GM18870 (cell line): Measurements from ENCODE around the gene MCM5.
"Not testable (repeated sequence)": the region's sequence is repeated elsewhere in the genome, so short reads cannot be mapped to it uniquely, and the experiment has no call there.

Experiments
- ATAC-seq: cut with Tn5 transposase; IDR thresholded peaks from one replicate; pipeline ENCODE4 v1.9.1; 2021; ENCODE audit warnings: moderate library complexity; ENCODE audit not compliant: unreplicated experiment

Gene MCM5

DNA sequence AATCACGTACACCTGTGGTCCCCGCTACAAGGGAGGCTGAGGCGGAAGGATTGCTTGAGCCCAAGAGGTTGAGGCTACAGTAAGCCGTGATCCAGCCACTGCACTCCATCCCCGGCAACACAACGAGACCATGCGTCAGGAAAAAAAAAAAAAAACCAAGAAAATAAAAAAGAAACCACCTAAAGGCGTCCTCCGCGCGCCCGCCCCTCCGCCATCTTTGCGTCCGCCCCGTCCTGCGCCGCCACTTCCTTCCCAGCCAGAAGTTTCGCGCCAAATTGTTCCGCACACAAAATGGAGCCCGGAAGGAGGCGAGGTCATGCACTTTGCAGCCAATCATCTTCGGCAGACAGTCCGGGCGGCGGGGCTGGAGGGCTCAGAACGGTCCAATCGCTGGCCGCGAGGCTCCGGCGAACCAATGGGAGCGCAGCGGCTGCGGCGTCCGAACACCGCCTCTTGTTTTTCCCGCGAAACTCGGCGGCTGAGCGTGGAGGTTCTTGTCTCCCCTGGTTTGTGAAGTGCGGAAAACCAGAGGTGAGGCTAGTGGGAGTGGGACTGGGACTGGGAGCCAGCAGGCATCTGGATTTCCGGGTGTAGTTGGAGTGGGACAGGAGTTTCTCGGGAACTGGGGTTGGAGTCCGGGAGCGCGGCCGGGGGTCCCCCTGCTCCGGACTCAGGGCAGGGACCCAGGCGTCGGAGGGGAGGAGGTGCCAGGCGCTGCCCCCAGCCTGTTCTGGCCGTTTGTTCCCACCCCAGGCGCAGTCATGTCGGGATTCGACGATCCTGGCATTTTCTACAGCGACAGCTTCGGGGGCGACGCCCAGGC lies at the start of gene MCM5:
Gene MCM5 (plus strand): TSS at position 463 of the 823 bp plus-strand sequence. CDS start 299 bp downstream, at position 762.
- peak; percentile 88 for ATAC-seq

DNA sequence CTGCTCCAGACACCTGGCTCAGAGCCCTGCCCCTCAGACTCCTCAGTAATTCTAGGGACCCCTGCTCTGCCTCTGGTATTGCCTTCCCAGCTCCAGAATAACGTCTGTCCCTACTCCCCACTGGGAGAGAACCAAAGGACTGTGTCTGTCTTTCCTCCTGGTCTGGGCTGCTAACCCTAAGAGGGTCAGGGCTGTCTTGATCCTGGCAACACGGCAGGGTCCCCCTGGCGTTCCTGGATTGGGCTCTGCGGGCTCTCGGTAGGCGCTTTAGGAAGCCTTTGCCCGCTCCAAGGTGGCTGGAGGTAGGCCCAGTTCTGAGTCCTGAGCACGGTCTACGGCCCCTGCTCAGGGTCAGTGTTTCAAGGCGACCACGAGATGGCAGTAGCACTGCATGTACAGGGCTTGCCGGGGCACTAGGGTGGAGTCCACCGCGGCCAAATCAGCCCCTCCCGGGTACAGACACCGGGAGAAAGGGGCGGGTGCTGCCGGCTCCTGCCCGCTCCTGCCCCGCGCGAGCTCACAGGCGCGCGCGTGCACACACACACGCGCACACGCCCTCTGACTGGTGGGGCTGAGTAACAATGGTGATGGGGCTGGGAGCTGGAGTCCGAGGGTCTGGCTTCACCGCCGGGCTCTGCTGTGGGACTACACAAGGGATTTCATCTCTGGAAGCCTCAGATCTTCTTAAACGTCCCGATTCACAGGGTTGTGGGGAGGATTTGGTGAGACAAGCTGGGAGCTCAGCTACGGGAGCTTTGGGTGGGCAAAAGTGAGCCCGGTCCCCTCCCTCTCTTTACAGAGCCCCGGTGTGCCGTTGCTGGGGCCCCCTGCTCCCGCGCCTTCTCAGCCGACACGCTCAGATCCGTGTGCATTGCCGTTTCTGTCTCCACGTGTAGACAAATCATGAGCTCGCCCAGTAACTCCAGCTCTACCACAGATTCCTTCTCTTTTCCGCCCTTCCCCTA lies 49.1 kb upstream of the MCM5 start:
- no peak for ATAC-seq

DNA sequence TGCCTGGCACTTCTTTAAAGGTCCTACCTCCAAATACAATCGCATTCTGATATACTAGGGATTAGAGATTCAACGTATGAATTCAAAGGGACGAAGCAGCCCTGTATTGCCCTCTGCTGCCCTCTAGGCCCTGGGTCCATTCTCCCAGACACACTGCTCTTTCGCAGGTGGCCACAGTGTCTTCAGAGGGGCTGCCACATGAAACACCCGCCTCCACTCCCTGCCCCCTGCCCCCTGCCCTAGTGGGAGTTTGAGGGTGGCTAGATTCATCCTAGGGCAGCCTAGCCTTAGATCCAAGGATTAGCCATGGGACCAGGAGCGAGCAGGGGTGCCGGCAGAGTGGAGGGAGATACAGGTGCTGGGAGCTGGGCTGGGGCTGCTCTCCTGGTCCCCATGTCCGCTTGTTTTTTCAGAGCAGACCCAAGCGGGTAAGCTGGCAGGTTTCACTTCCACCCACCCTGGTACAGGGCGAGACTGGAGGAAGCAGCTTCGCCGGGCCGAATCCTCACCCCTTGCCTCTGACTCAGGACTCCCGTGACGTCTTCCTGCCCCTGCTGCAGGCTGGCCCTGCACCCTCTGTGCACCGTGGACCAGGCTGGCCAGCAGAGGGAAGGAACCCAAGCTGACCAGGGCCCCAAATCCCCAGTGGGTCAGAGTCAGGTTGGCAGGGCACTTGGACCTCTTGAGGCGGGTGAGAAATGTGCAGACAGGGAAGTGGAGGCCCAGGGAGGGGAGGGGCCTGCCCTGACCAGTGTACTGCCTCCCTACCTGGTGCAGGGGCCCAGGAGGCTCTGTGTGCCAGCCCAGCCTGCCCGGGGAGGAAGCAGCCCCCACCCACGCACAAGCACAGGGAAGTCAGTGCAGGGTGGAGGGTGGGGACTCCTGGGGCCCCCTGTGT lies 47.5 kb upstream of the MCM5 start:
- ATAC-seq, result no peak

DNA sequence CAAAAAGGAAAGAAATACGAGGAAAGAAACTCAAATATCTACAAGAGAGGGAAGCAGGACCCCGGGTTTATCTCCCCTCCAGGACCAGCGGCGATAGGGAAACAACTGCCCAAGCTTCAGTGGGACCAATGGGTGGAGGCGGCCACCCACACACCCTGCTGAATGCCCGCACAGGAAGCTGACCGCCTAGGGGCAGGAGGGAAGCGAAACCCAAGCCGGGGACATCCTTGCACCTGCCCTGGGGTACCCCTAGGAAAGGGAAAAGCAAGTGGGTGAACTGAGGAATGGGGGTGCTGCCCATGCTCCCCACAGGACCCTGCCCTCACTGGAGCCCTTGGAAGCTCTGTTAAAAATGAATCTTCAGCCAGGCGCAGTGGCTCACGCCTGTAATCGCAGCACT lies 46.6 kb upstream of the MCM5 start:
- no peak for ATAC-seq

DNA sequence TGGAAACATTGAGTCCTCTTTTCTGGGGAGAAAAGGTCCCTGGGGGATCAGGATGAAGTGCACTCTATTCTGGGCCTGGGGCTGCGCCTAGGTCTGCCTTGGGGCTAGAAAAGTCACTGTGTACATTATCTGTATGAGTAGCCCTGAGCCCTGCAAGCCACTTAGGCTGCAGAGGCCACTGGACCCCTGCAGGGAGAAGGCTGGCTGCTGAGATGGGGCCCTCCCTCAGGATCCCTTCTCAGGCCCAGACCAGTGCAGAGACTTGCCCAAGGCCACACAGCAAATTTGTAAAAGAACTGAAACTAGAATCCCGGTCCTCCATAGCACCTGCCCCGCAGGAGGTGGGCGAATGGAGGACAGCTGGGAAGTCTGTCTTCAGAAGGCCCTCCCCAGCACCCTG lies 45.9 kb upstream of the MCM5 start:
- no peak for ATAC-seq

DNA sequence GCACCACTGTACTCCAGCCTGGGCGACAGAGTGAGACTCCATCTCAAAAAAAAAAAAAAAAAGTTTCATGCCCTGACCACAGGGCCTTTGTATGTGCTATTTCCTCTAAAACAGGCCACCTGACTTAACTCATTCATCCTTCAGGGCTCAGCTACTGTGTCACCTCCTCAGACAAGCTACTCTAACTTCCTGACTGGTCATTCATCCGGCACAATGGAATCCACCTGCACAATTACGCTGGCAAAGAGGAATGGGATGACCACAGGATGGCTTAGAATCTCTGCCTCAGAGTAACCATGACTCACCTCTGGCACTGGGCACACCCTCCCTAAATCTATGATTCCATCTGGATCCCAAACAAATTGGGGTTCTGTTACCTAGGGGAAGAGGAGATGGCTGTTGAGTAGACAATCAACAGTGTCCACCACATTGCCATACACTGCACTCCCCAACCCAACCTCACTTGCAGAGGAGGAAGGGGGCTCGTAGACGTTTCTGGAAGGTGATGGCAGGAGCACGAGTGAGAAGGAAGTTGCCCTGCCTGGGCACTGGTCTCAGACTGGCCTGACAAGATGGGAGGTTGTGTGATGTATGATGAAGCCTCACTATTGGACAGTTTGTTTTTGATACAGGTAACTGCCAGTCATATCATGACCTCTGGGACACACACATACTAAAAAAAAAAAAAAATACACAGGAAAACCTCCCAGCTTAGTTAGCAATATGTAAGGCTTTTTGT lies 41.9 kb upstream of the MCM5 start:
- ATAC-seq, result no peak

DNA sequence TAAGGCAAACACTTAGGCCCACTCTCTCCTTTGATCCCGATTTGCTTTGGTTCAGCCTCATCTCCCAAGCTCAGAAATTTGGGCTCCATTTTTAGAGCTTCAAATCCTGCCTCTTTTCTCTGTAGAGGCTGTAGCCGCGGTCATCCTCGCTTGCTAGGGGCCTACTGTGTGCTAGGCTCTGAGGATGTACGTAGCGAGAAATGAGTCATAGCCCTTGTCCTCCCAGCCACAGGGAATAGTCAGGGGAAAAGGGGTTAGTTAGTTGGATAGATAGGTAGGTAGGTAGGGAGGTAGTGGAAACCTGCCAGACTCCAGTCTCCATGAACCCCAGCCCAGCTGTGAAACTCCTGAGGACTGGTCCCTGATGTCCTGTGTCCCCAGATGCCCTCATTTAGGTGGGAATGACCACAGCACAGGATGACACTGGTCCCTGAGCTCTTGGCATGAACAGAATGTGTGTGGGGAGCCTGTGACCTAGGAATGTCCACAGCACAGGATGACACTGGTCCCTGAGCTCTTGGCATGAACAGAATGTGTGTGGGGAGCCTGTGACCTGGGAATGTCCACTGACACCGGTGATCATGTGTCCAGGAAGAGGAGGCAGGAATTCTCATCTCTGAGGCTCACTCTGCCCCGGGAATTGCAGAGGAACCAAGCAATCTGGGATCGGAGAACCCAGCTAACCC lies 40.4 kb upstream of the MCM5 start:
- ATAC-seq, result no peak

DNA sequence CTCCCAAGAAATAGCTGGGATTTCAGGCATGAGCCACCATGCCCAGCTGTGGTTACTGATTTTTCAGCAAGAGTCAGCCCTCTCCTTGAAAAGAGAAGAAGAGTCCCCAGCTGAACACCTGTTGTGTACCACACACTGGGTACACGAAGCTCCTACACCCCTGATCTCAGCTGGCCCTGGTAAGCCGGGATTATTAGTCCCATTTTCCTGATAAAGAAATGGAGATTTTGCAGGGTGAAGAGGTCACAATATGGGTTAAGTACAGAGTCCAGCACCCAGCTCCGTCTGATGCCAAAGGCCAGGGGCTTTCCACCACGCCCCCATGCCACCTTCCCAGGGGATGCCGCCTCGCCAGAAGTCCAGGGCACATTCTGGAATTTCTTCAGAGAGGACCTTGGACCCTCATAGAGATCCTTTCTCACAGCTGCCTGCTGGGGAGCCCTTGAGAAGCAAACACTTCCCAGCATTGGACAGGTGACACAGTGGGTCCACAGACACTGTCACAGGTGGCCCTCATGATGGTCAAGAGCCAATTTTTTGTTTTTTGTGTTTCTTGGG lies 38.9 kb upstream of the MCM5 start:
- no peak for ATAC-seq

DNA sequence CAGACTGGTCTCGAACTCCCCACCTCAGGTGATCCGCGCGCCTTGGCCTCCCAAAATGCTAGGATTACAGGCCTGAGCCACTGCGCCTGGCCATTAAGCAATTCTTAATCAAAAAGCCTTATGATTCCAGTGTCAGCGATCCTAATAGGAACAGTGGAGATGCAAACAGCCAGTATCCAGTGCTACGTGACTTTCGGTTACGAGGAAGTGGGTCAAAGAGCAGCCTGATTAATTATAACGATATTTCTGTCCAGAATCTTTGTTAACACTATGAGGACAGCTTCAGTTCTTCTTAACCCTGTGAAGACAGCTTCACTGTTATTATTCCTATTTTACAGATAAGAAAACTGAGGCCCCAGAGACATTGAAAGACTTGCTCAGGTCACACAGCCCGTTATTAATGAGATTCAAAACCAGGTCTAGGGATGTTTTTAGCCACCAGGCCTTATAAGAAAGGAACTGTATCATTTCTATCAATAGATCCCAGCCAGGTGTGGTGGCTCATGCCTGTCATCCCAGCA lies 36.3 kb upstream of the MCM5 start:
- no peak for ATAC-seq

DNA sequence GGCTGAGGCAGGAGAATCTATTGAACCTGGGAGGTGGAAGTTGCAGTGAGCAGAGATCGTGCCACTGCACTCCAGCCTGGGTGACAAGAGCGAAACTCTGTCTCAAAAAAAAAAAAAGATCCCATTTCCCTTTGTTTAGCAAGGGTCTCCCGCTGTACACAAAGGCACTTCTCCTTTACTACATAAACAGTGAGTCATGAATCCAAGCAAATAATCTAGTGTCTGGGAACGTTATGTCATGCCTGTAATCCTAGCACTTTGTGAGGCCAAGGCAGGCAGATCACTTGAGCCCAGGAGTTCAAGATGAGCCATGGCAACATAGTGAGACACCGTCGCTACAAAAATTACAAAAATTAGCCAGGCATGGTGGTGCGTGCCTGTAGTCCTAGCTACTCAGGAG lies 35.7 kb upstream of the MCM5 start:
- not testable (repeated sequence) for ATAC-seq

DNA sequence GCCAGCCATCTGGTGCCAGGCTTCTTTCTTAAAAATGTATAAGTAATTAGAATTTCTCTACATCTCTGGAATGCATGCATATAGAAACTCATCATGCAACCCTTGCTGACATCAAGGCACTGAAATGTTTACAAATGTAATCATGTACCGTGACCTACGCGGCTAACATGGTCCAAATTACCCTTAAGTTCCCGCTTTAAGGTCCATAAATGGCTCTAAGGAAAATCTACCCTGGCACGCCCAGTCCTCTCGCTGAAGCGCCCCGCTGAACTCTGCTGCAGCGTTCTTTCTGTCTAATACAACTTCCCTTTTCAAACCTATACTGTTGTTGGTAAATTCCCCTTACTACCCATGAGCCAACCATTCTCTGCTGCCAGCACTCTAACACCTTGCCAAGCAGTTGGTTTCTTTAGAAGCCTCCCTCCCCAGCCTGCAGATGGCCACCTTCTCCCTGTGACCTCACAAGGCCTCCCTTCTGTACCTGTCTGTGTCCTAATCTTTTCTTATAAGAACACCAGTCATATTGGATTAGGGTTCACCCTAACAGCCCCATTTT lies 32.5 kb upstream of the MCM5 start:
- ATAC-seq, result no peak

DNA sequence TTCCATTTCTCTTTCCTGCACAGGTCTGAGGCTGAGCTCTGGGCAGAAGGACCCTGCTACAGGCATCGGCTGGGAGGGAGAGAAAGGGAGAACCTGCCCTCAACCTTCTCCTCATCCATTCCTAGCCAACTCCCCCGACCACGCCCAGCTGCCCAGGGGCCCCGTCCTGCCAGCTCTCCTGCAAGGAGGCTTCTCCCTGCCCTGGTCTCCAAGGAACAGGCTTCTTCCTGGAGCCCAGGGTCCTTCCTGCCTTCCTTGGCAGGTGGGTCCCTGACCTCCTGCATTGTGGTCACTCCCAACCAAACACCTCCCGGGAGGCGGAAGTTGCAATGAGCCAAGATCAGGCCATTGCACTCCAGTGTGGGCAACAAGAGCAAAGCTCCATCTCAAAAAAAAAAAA lies 31.6 kb upstream of the MCM5 start:
- no peak for ATAC-seq

DNA sequence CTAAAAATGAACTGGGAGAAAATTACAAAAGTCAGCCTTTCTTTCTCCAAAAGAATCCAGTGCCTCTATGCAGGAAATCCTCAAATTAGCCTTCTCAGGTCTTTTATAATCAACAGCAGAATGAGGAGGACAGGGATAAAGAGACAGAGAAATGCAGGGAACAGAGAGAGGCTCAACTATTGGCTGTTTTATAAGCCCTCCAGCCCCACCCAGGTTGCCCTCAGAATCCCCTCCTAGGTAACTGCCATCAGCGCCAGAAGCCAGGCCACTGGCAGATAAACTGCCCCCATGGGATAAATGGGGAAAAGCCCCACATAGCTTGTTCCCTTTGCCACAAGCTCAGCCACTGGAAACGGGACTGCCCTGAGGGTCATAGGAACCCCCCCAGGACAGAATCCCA lies 29.9 kb upstream of the MCM5 start:
- no peak for ATAC-seq

DNA sequence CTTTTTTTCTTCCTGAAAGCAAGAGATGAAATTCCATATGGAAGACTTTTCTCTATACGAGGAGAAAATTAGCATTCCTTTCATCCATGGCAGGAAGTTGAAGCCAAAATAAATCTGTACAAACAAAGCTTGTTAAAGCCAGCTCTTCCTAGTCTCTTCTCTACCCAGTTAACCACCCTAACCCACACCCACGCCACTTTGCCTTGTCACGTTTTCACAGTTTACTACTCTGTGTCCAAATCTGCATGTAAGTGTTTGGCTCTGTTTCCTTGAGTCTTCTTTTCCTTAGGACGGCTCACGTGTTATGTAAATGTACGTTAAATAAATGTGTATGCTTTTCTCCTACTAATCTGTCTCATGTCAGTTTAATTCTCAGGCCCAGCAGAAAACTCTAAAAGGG lies 26.2 kb upstream of the MCM5 start:
- no peak for ATAC-seq

DNA sequence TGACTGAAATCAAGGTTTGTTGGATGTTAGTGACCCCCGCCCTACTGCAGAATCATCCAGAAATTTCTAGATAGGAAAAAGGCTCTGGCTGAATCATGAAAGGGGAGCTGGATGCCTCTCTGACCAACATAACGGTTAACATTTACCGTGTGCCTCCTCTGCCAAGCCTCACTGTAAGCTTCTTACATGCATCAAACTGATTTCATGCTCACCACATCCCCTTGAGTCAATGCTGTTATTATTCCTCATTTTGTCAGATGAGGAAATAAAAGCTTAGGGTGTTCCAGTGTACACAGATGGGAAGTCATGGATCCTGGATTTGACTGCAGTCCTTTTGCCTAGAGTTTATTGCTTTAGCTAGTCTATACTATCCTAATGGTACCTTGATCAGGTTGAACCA lies 24.9 kb upstream of the MCM5 start:
- ATAC-seq, result no peak

DNA sequence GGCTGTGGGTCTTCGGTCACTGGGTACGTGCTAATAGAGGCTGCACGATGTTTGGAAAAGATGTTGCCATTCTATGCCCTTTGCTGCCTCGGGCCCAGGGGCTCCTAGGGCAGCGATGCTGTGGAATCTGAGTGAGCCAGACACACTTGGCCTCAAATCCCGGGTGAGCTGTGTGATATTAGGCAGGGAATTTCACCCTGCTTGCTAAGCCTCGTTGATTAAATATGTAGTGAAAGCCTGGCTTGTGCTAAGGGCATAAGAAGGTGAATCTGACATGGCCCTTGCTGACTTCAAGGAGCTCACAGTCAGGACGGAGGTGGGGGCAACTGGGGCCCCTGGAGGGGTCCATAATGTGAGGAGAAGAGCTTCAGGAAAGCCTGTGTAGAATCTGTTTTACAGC lies 24.4 kb upstream of the MCM5 start:
- ATAC-seq, result no peak

DNA sequence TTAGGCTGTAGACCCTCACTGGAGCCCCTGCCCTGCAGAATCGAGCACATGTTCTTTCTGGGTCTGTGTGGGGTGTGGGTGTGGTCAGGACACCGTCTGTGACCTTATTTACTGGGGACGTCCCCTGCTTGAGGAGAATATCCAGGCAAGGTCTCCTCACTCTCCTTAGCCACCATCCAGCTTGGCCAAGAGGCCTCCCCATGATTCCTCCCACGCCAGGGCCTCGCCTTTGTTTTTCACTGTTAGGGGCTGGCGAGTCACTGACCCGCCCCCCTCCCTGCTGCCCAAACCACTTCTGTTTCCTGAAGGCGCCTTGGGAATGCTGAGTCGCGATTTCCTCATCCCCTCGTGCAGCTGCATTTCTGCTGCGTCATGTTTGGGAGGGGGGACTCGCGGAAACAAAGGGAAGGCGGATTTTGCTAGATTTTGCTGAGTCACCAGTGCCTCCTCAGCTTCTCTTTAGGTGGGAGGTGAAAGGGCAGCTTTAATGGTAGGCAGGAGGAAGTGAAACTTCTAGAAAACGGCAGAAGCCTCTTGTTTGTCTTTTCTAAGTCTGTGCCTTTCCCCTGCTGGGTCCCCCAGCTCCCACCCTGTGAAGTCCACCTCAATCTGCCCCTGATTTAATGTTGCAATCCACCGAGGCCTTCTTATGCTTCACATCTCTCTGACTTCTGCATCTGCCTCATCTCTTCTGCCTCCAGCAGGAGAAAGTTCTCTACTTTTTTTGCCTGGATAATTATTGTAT lies 23.0 kb upstream of the MCM5 start:
- peak; percentile 55 for ATAC-seq

DNA sequence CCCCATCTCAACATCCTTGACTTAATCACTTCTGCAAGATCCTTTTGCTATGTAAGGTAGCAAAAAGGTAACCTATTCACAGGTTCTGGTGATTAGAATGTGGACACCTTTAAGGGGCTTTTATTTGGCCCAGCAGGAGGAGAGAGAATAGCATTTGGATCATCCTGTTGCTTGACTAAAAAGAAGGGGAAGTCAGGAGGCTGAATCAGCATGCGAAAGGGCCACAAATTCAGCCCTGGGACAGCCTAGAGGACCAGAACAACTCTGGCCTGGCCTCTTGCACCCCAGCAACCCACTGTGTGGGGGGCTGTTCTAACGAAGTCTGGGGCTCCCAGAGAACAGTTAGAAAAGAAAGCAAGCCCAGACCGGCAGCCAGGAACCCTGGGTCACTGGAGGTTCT lies 22.2 kb upstream of the MCM5 start:
- no peak for ATAC-seq
